Measurements from ENCODE around the gene TBC1D12. TPM values are rescaled to one million over a fixed set of nuclear protein-coding genes. Genes with fewer than 3 reads are reported as not detected.

Gene TBC1D12
- total and polyA plus RNA-seq, 2 donors (not counting 3 experiments of a cell fraction or from before 2014, with no cell fraction given): 2.9 to 7.3 TPM

- Histone ChIP-seq H3K9me1 (replicated peaks; ENCODE audit: control insufficient read depth, extremely low read depth, insufficient read depth, low read length) (no peaks in the 10 kb centered on the region), H2AFZ (ENCODE audit: low read depth, low read length) (no peak overlapping the region), H3K9ac (replicated peaks; ENCODE audit: extremely low read depth, insufficient read depth, low read length) (no peak overlapping the region), H3K9me3 (replicated peaks; ENCODE audit: control insufficient read depth, insufficient read depth, low read length) (no peaks in the 10 kb centered on the region), H3K4me2 (ENCODE audit: insufficient read depth, low read length) (no peak overlapping the region), H3K4me3 (replicated peaks in 1 of 3; ENCODE audit: insufficient read depth in 1 of 3, low read depth in 1 of 3, low read length in 3 of 3) (no peak overlapping the region), H3K4me1 (ENCODE audit: control insufficient read depth, extremely low read depth, insufficient read depth, low read length) (peaks cover 14% of the 10 kb centered on the region), H3K27me3 (ENCODE audit: control insufficient read depth in 2 of 2, insufficient read depth in 2 of 2, low read length in 2 of 2) (peaks cover 3 to 12% of the 10 kb centered on the region in 2 experiments), H4K20me1 (replicated peaks; ENCODE audit: control insufficient read depth, extremely low read depth, insufficient read depth, low read length) (no peaks in the 10 kb centered on the region), H3K27ac (ENCODE audit: insufficient read depth, low read depth, low read length) (no peak overlapping the region), H3K79me2 (ENCODE audit: control insufficient read depth, insufficient read depth, low read length) (peaks cover 25% of the 10 kb centered on the region), H3K36me3 (ENCODE audit: control insufficient read depth in 2 of 2, extremely low read depth in 1 of 2, insufficient read depth in 2 of 2, low read length in 2 of 2) (no peaks in the 10 kb centered on the region)
- DNase-seq (ENCODE audit: low read depth, low spot score) (no peak), FAIRE-seq (no peak)
- CTCF ChIA-PET: interaction anchor here (1.3 to 3.2 kb wide), 3 partner anchors 39 to 448 kb away, joined by 3 to 19 read pairs (median 10); no protein-coding TSS in a partner anchor
- intact Hi-C loops (cut with micrococcal nuclease): loop anchor here (5.0 kb wide), 1 partner anchor 183 kb away; the partner anchor contains the start of gene HELLS
- BruUV-seq (replicated peaks): no TSS peak
- dilution Hi-C loops (cut with MboI; ENCODE audit: extremely low pct_ligation_motif_present, low sequenced_read_pairs): no loop called here
- POLR2A ChIA-PET: no interaction called here
- TF ChIP-seq MAX (IDR thresholded peaks at IDR 0.05; ENCODE audit: insufficient read depth, insufficient read length): no peak
- no peak for TF ChIP-seq JUN (IDR thresholded peaks at IDR 0.05; ENCODE audit: borderline replicate concordance, insufficient read depth, insufficient read length, low read depth)
- no peak for TF ChIP-seq MYC (IDR thresholded peaks at IDR 0.05; ENCODE audit: low read depth, low read length)
- TF ChIP-seq CTCF (IDR thresholded peaks at IDR 0.05; ENCODE audit: extremely low read depth in 1 of 2, insufficient read depth in 1 of 2, low read depth in 1 of 2, low read length in 2 of 2): no peak
- no peak for TF ChIP-seq POLR2A (IDR thresholded peaks at IDR 0.05; ENCODE audit: low read depth, low read length)
- no peak for TF ChIP-seq FOS (IDR thresholded peaks at IDR 0.05; ENCODE audit: borderline replicate concordance, insufficient read depth, low read length)
- no peak for TF ChIP-seq EZH2 (IDR thresholded peaks at IDR 0.05; ENCODE audit: borderline replicate concordance, low read depth, low read length, severe bottlenecking)
- TF ChIP-seq POLR2AphosphoS5 (IDR thresholded peaks at IDR 0.05; ENCODE audit: insufficient read depth, low read depth, low read length): no peak
- TF ChIP-seq GATA2 (IDR thresholded peaks at IDR 0.05; ENCODE audit: insufficient read depth, insufficient read length, low read depth, low read length): no peak
Observed at GRCh38 chr10:94364482-94364881, 37.9 kb upstream of the TBC1D12 start.

All from endothelial cell of umbilical vein (primary cell).